ENCODE measurements around the gene SNX20.
A peak's percentile ranks its signal among the peaks of the same experiment; 100 is the strongest.

SNX20 gene

GRCh38 chr16:50705436-50706110, 24.5 kb upstream of the SNX20 start:
- DNase-seq (ENCODE audit: low read depth in 3 of 3): no peak

DNA sequence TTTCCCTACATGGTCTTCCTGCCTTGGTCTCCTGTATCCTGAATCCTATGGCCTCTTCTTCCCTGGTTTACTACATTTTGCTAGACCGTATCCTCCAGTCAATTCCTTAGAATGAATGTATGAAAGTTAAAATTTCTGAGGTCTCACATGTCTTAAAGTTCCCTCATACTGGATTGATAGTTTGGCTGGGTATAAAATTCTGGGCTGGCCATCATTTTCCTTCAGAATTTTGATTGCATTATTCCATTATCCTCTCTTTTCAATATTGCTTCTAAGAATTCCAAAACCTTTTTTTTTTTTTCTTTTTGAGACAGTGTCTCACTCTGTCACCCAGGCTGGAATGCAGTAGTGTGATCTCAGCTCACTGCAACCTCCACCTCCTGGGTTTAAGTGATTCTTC, 23.1 kb upstream of the SNX20 start:
- DNase-seq (ENCODE audit: low read depth in 3 of 3): no peak

- DNase-seq (ENCODE audit: low read depth in 3 of 3): no peak
These were observed 21.6 kb upstream of the SNX20 start for GRCh38 chr16:50702725-50703124.

- peak; percentile 58 to 76 (median 61) for DNase-seq (ENCODE audit: low read depth in 3 of 3)
These were observed 18.4 kb upstream of the SNX20 start for GRCh38 chr16:50699326-50700159.

GRCh38 chr16:50697881-50698767, 17.0 kb upstream of the SNX20 start:
- peak in 2 of 3 donors; percentile 51 to 66 for DNase-seq (ENCODE audit: low read depth in 3 of 3)

DNA sequence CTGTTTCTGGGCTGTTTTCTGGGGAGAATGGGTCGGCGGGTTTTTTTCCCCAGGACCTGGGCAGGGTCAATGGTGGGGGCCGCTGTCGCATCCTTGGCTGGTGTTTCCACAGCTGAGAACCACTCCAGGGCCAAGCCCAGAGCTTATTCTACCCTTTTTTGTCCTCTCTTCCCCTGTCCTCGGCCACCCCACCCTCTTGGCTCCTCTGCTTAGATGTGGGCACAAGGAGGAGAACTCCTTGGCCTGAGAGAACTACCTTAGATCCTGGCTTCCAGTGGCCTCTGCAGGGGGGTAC, 16.3 kb upstream of the SNX20 start:
- DNase-seq (ENCODE audit: low read depth in 3 of 3): no peak

GRCh38 chr16:50696575-50697420, 15.7 kb upstream of the SNX20 start:
- DNase-seq (ENCODE audit: low read depth in 3 of 3): peak; percentile 43 to 60 (median 46)

- DNase-seq (ENCODE audit: low read depth in 3 of 3): no peak
These were observed 15.0 kb upstream of the SNX20 start for GRCh38 chr16:50696126-50696525.

DNA sequence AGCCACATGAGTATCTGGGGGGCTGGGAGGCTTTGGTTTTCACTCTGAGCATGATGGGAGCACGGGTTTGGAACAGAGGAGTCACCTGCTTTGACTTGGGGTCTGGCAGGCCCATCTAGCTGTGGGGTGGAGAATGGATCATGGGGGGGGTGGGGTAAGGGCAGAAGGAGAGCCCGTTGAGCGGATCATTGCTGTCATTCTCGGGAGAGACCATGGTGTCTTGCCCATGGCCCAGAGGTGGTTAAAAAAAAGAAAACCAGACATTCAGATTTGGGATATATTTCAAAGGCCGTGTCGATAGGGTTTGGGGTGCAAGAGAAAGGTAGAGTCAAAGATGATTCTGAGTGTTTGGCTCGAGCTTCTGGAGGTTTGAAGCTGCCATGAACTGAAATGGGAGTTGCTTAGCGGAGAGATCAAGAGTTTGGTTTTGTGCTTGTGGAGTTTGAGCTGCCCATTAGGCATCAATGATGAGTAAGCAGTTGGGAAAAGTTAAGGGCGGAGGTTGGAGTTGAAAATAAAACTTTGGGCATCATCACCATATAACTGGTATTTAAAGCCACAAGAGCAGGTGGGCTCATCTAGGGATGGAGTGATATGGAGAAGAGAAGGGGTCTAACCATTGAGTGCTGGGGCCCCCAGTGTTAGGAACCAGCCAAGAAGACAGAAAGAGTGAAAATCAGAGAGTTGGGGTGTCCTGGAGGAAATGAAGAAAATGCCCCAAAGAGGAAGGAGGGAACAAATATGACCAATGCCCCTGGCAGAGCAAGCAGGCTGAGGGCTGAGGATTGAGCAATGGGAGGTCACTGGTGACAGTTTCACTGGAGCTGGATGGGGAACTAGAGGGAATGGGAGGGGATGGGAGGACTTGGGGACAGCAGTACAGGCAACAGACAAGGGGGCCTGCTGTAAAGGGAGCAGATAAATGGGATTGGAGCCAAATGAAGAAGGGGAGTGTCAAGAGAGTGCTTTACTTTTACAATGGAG, 14.2 kb upstream of the SNX20 start:
- no peak for DNase-seq (ENCODE audit: low read depth in 3 of 3)

GRCh38 chr16:50694206-50694605, 13.1 kb upstream of the SNX20 start:
- no peak for DNase-seq (ENCODE audit: low read depth in 3 of 3)

GRCh38 chr16:50692999-50693781, 12.1 kb upstream of the SNX20 start, which contains the start of gene NOD2:
TSS of gene NOD2 (plus strand) at chr16:50693606. CDS start at chr16:50699496, 5,890 bp downstream.
- DNase-seq (ENCODE audit: low read depth in 3 of 3): no peak

- DNase-seq (ENCODE audit: low read depth in 3 of 3): no peak
These were observed 11.5 kb upstream of the SNX20 start for GRCh38 chr16:50692644-50692998.

DNA sequence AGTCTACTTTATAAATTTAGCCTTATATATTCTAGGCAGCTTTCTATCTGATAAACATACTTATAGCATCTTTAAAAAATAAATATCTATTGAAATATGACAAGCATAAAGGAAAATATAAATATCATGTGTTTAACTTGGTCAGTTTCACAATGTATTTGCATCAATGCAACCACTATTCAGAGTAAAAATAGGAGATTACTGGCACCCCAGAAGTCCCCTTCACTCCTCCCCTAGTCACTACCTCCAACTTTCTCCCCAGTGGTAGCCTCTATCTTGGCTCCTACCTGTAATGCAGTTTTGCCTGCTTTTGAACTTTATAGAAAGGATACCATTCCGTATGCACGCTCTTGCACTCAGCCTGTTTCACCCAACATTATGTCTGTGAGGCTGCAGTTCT, 9.1 kb upstream of the SNX20 start:
- no peak for DNase-seq (ENCODE audit: low read depth in 3 of 3)

GRCh38 chr16:50688867-50689266, 7.8 kb upstream of the SNX20 start:
- no peak for DNase-seq (ENCODE audit: low read depth in 3 of 3)

GRCh38 chr16:50688083-50688482, 7.0 kb upstream of the SNX20 start:
- no peak for DNase-seq (ENCODE audit: low read depth in 3 of 3)

DNA sequence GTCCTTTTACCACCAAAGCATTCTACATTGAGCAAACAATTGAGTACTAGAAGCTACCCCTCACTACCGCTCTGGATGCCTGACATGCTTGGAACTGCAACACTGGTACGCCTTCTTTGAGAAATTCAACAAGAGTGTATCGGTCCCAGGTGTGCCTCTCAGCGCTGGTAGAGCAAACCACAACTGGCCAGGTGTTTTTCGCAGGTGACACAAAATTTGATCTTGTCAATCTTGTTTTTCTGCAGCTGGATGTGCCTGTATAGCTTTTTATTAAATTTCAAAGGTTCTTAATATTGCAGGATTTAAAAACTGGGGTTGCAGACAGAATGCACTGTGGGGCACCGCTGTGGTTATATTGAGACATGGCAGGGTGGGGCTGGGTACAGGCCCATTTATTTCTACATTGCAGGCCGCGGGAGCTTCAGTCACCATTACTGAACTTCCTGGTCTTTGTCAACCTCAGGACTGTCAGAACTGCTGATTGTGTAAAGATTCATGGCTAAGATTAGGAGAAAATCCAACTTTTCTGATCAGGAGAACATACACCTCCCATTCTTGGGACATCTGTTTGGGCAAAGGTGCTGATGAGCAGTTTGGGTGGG, 4.5 kb upstream of the SNX20 start:
- DNase-seq (ENCODE audit: low read depth in 3 of 3): no peak

DNA sequence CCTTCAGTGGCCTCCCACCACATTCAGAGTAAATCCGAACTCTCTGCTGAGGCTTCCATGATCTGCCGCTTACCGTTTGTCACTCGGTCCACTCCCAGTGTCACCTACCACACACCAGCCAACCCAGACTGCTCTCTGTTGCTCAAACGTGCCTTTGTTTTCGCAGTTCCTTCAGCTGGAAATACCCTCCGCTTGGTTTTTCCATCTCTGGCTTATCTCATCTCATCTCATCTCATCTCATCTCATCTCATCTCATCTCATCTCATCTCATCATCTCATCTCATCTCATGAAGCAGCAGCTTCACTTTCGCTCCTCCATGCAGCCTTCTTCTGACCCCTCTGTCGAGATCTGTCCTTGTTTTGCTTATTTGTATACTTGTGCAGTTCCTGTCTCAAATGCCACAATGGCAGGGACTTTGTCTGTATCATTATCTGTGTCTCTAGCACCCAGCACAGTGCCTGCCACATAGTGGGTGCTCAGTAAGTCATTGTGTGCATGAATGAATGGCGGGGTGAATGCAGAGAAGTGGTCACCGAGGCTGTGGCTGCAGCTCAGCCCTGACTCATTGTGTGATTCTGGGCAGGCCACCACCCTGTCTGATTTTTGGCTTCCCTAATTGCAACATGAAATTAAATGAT, 3.8 kb upstream of the SNX20 start:
- no peak for DNase-seq (ENCODE audit: low read depth in 3 of 3)

DNA sequence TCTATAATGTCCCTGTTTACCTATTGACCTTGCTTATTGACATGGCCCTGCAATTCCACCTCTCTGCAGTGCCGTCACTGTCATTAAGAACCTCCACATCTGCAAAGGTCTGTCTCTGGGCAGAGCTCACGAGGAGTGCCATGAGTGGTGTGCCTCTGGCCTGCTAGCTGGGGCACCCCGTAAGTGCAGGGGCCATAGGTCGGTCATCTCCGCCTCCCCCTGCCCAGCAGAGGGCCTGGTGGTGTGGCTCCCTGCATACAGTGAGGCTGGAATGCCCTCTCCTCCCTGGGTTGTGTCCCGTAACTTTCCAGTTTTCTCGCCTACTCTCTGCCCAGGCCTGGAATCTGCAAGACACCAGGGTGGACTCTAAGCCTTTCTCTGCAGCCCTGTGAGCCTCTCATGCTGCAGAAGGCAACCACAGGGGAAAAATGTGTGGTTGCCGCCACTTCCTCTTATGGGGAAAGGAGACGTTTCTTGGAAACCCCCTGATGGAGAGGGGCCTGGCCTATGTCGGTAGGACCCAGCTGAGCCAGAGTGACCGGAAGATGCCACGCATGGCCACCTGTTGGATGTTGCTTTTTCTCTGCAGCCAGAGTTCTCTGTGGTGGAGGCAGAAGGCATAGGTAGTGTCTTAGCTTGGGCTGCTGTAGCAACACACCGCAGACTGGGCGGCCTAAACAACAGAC, 2.7 kb upstream of the SNX20 start:
- DNase-seq (ENCODE audit: low read depth in 3 of 3): no peak

Data from stimulated activated CD4-positive, alpha-beta T cell treated with anti-CD3 and anti-CD28 coated beads, TNF-alpha, amount 100 ng/mL, for 48 hours (primary cell).